Duodenal mucosa (tissue), 2 donors: Measurements from ENCODE around the gene DYRK2.

Experiments used
- H3K27ac ChIP-seq: one replicate; pipeline ENCODE4 v1.7.0; 2013; ENCODE audit warnings: low read depth, low read length
- H3K27me3 ChIP-seq, 2 donors: one replicate each; pipeline ENCODE4 v1.7.0; 2013; ENCODE audit warnings: low read length in 2 of 2, control low read depth in 1 of 2; ENCODE audit not compliant: insufficient read depth in 2 of 2, control insufficient read depth in 1 of 2
- H3K36me3 ChIP-seq, 2 donors: one replicate each; pipeline ENCODE4 v1.7.0; 2013; ENCODE audit warnings: low read length in 2 of 2, control low read depth in 1 of 2; ENCODE audit not compliant: insufficient read depth in 2 of 2, control insufficient read depth in 1 of 2
- H3K4me1 ChIP-seq, 2 donors: one replicate each; pipeline ENCODE4 v1.7.0; 2013; ENCODE audit warnings: low read length in 2 of 2, control low read depth in 1 of 2; ENCODE audit not compliant: insufficient read depth in 2 of 2, control insufficient read depth in 1 of 2
- H3K4me3 ChIP-seq, 2 donors: one replicate each; pipeline ENCODE4 v1.7.0; 2013; ENCODE audit warnings: low read length in 2 of 2, low read depth in 1 of 2
- H3K9ac ChIP-seq, 2 donors: one replicate each; pipeline ENCODE4 v1.7.0; 2013; ENCODE audit warnings: low read length in 2 of 2, low read depth in 1 of 2
- H3K9me3 ChIP-seq, 2 donors: one replicate each; pipeline ENCODE4 v1.7.0; 2013; ENCODE audit warnings: low read length in 2 of 2, control low read depth in 1 of 2; ENCODE audit not compliant: control insufficient read depth in 1 of 2

Gene DYRK2

GRCh38 chr12:67624355-67624754 is 24.2 kb upstream of the DYRK2 start:
- H3K4me3 ChIP-seq: no peak overlapping the region

GRCh38 chr12:67625004-67625403 is 23.5 kb upstream of the DYRK2 start:
- Histone ChIP-seq H3K9me3 (no peaks in the 10 kb centered on the region), H3K9ac (no peak overlapping the region), H3K27ac (no peak overlapping the region), H3K4me1 (no peaks in the 10 kb centered on the region), H3K36me3 (no peaks in the 10 kb centered on the region), H3K4me3 (no peak overlapping the region), H3K27me3 (no peaks in the 10 kb centered on the region)

More at GRCh38 chr12:67624355-67624754, 24.2 kb upstream of the DYRK2 start:
- no peaks in the 10 kb centered on the region for H3K27me3 ChIP-seq
- no peaks in the 10 kb centered on the region for H3K4me1 ChIP-seq
- H3K27ac ChIP-seq: no peak overlapping the region
- no peaks in the 10 kb centered on the region for H3K36me3 ChIP-seq
- no peaks in the 10 kb centered on the region for H3K9me3 ChIP-seq
- no peak overlapping the region for H3K9ac ChIP-seq

- no peaks in the 10 kb centered on the region for H3K27me3 ChIP-seq
- no peak overlapping the region for H3K27ac ChIP-seq
- H3K36me3 ChIP-seq: no peaks in the 10 kb centered on the region
- H3K4me1 ChIP-seq: no peaks in the 10 kb centered on the region
- H3K9ac ChIP-seq: no peak overlapping the region
- no peaks in the 10 kb centered on the region for H3K9me3 ChIP-seq
- H3K4me3 ChIP-seq: no peak overlapping the region
These were observed 22.4 kb upstream of the DYRK2 start for GRCh38 chr12:67626156-67626555.

GRCh38 chr12:67630373-67631088 is 18.0 kb upstream of the DYRK2 start:
- H3K4me3 ChIP-seq: no peak overlapping the region
- H3K4me1 ChIP-seq: no peaks in the 10 kb centered on the region
- H3K9ac ChIP-seq: no peak overlapping the region
- no peaks in the 10 kb centered on the region for H3K27me3 ChIP-seq
- H3K9me3 ChIP-seq: no peaks in the 10 kb centered on the region
- H3K27ac ChIP-seq: no peak overlapping the region
- H3K36me3 ChIP-seq: no peaks in the 10 kb centered on the region

GRCh38 chr12:67632005-67632404 is 16.5 kb upstream of the DYRK2 start:
- H3K4me3 ChIP-seq: no peak overlapping the region

GRCh38 chr12:67633024-67633610 is 15.4 kb upstream of the DYRK2 start:
- Histone ChIP-seq H3K4me1 (no peaks in the 10 kb centered on the region), H3K9me3 (no peaks in the 10 kb centered on the region), H3K27ac (no peak overlapping the region), H3K36me3 (no peaks in the 10 kb centered on the region), H3K9ac (no peak overlapping the region), H3K4me3 (no peak overlapping the region), H3K27me3 (no peaks in the 10 kb centered on the region)

More at GRCh38 chr12:67632005-67632404, 16.5 kb upstream of the DYRK2 start:
- no peak overlapping the region for H3K27ac ChIP-seq
- no peak overlapping the region for H3K9ac ChIP-seq
- H3K4me1 ChIP-seq: no peaks in the 10 kb centered on the region
- no peaks in the 10 kb centered on the region for H3K9me3 ChIP-seq
- no peaks in the 10 kb centered on the region for H3K27me3 ChIP-seq
- H3K36me3 ChIP-seq: no peaks in the 10 kb centered on the region

GRCh38 chr12:67633708-67634107 is 14.8 kb upstream of the DYRK2 start:
- Histone ChIP-seq H3K4me1 (no peaks in the 10 kb centered on the region), H3K27me3 (no peaks in the 10 kb centered on the region), H3K27ac (no peak overlapping the region), H3K36me3 (no peaks in the 10 kb centered on the region), H3K4me3 (no peak overlapping the region), H3K9me3 (no peaks in the 10 kb centered on the region), H3K9ac (no peak overlapping the region)

GRCh38 chr12:67634303-67634761 is 14.2 kb upstream of the DYRK2 start:
- H3K27ac ChIP-seq: no peak overlapping the region
- no peak overlapping the region for H3K4me3 ChIP-seq
- no peaks in the 10 kb centered on the region for H3K9me3 ChIP-seq
- no peaks in the 10 kb centered on the region for H3K4me1 ChIP-seq
- no peak overlapping the region for H3K9ac ChIP-seq
- H3K27me3 ChIP-seq: no peaks in the 10 kb centered on the region
- H3K36me3 ChIP-seq: no peaks in the 10 kb centered on the region

GRCh38 chr12:67637718-67638117 is 10.8 kb upstream of the DYRK2 start:
- H3K9me3 ChIP-seq: no peaks in the 10 kb centered on the region
- H3K4me3 ChIP-seq: no peak overlapping the region
- H3K27ac ChIP-seq: no peak overlapping the region
- H3K9ac ChIP-seq: no peak overlapping the region
- no peaks in the 10 kb centered on the region for H3K36me3 ChIP-seq
- no peaks in the 10 kb centered on the region for H3K4me1 ChIP-seq
- H3K27me3 ChIP-seq: no peaks in the 10 kb centered on the region

- no peaks in the 10 kb centered on the region for H3K36me3 ChIP-seq
- H3K9me3 ChIP-seq: no peaks in the 10 kb centered on the region
- H3K27ac ChIP-seq: no peak overlapping the region
- no peaks in the 10 kb centered on the region for H3K4me1 ChIP-seq
- no peaks in the 10 kb centered on the region for H3K27me3 ChIP-seq
- H3K9ac ChIP-seq: no peak overlapping the region
- no peak overlapping the region for H3K4me3 ChIP-seq
These were observed 9.9 kb upstream of the DYRK2 start for GRCh38 chr12:67638694-67639093.
